HuH-7.5 (cell line): ENCODE data around the gene DUOX2.
"Not testable (repeated sequence)": the region's sequence is repeated elsewhere in the genome, so short reads cannot be mapped to it uniquely, and the experiment has no call there.

Experiments used
- DNase-seq: peaks from one replicate; pipeline ENCODE4 v3.0.0; 2011; ENCODE audit warnings: low spot score

DUOX2 gene

GRCh38 chr15:45100884-45101625, 12.9 kb downstream of the DUOX2 start:
- DNase-seq = no peak

- no peak for DNase-seq
These were observed 14.3 kb downstream of the DUOX2 start for GRCh38 chr15:45099549-45100165.

- DNase-seq = no peak
These were observed 16.5 kb downstream of the DUOX2 start for GRCh38 chr15:45097466-45097865.

- no peak for DNase-seq
These were observed 18.3 kb downstream of the DUOX2 start for GRCh38 chr15:45095661-45096060.

GRCh38 chr15:45094358-45094730, 19.6 kb downstream of the DUOX2 start:
- no peak for DNase-seq

- DNase-seq = no peak
These were observed 20.2 kb downstream of the DUOX2 start for GRCh38 chr15:45093622-45094357.

GRCh38 chr15:45093013-45093412, 21.0 kb downstream of the DUOX2 start:
- DNase-seq = no peak

GRCh38 chr15:45091576-45091975, 22.4 kb downstream of the DUOX2 start:
- no peak for DNase-seq

- no peak for DNase-seq
These were observed 22.8 kb downstream of the DUOX2 start for GRCh38 chr15:45091161-45091560.

- DNase-seq = no peak
These were observed 24.1 kb downstream of the DUOX2 start for GRCh38 chr15:45089712-45090373.

GRCh38 chr15:45088801-45089711, 24.9 kb downstream of the DUOX2 start:
- no peak for DNase-seq

GRCh38 chr15:45087513-45087912, 26.5 kb downstream of the DUOX2 start:
- DNase-seq = no peak

GRCh38 chr15:45084163-45084562, 29.8 kb downstream of the DUOX2 start:
- no peak for DNase-seq

- DNase-seq = no peak
These were observed 30.7 kb downstream of the DUOX2 start for GRCh38 chr15:45083223-45083622.

- DNase-seq = not testable (repeated sequence)
These were observed 31.6 kb downstream of the DUOX2 start for GRCh38 chr15:45082412-45082811.

- DNase-seq = not testable (repeated sequence)
These were observed 33.4 kb downstream of the DUOX2 start for GRCh38 chr15:45080593-45080992.

- DNase-seq = not testable (repeated sequence)
These were observed 34.2 kb downstream of the DUOX2 start for GRCh38 chr15:45079628-45080246.

- DNase-seq = not testable (repeated sequence)
These were observed 34.8 kb downstream of the DUOX2 start for GRCh38 chr15:45079201-45079600.

- not testable (repeated sequence) for DNase-seq
These were observed 36.6 kb downstream of the DUOX2 start for GRCh38 chr15:45077391-45077790.

- not testable (repeated sequence) for DNase-seq
These were observed 38.3 kb downstream of the DUOX2 start for GRCh38 chr15:45075440-45076320.
